K562 (cell line): Measurements from ENCODE around the gene ACTL8.

Source experiments
- BCLAF1 ChIP-seq, 2 experiments: fragments of 450-650 bp in 1 of 2; IDR thresholded peaks; 2 replicates each; pipeline ENCODE4 v1.6.1; 2011 to 2017; ENCODE audit warnings: low read depth in 2 of 2, antibody characterized with exemption in 1 of 2, borderline replicate concordance in 1 of 2, low read length in 1 of 2, mild to moderate bottlenecking in 1 of 2, mixed read lengths in 1 of 2; ENCODE audit not compliant: control insufficient read depth in 1 of 2
- BDP1 ChIP-seq: IDR thresholded peaks from 3 replicates; pipeline ENCODE4 v1.6.1; 2011; ENCODE audit not compliant: insufficient read length, insufficient read depth
- CTCF ChIP-seq, 3 experiments: IDR thresholded peaks in 2 of 3; conservative IDR thresholded peaks in 1 of 3; 2 replicates each; pipeline ENCODE4 v1.5.1; 2011 to 2012; ENCODE audit warnings: low read length in 3 of 3, mild to moderate bottlenecking in 3 of 3, control low read depth in 2 of 3, improper control_type of control experiment in 1 of 3, inconsistent platforms in 1 of 3, low read depth in 1 of 3, mixed read lengths in 1 of 3, moderate library complexity in 1 of 3; ENCODE audit not compliant: insufficient read depth in 2 of 3
- FOXA3 ChIP-seq, 2 experiments: fragments of 450-650 bp in 1 of 2; sonication (generic) in 1 of 2; formaldehyde crosslinking; IDR thresholded peaks in 1 of 2; conservative IDR thresholded peaks in 1 of 2; 2 replicates each; pipeline versions ENCODE4 v1.4.0 to v1.8.0; 2020 to 2022; ENCODE audit warnings: mild to moderate bottlenecking in 2 of 2, missing genetic modification reagents in 1 of 2
- MAX ChIP-seq: sonication (generic); formaldehyde crosslinking; IDR thresholded peaks from 2 replicates; pipeline ENCODE4 v1.9.0; 2022; ENCODE audit warnings: mild to moderate bottlenecking, missing genetic modification reagents
- POLR2B ChIP-seq: fragments of 450-650 bp; IDR thresholded peaks from 2 replicates; pipeline ENCODE4 v1.6.1; 2018; ENCODE audit warnings: low read depth; ENCODE audit not compliant: partially characterized antibody
- RAD21 ChIP-seq, 2 experiments: fragments of 250-450 bp in 1 of 2; fragments of 450-650 bp in 1 of 2; sonication (Bioruptor Pico) in 1 of 2; formaldehyde crosslinking in 1 of 2; IDR thresholded peaks in 1 of 2; conservative IDR thresholded peaks in 1 of 2; 2 replicates each; pipeline versions ENCODE4 v1.4.0 to v1.8.0; 2020 to 2022; ENCODE audit warnings: mild to moderate bottlenecking in 2 of 2, moderate library complexity in 1 of 2
- REST ChIP-seq, 2 experiments: fragments of 450-650 bp; formaldehyde crosslinking in 1 of 2; IDR thresholded peaks; 2 replicates each; pipeline versions ENCODE4 v1.4.0 to v1.6.1; 2014 to 2020; ENCODE audit warnings: mild to moderate bottlenecking in 2 of 2, borderline replicate concordance in 1 of 2, low read depth in 1 of 2
- SAP30 ChIP-seq: fragments of 200-600 bp; sonication (generic); IDR thresholded peaks from 2 replicates; pipeline ENCODE4 v1.6.1; 2012; ENCODE audit warnings: borderline replicate concordance, low read depth, mild to moderate bottlenecking, moderate library complexity, low read length, control low read depth, inconsistent platforms; ENCODE audit not compliant: insufficient read depth, poor library complexity, severe bottlenecking
- TAF1 ChIP-seq: IDR thresholded peaks from 2 replicates; pipeline ENCODE4 v1.6.1; 2011; ENCODE audit warnings: mild to moderate bottlenecking, low read length, moderate library complexity; ENCODE audit not compliant: insufficient read depth, control insufficient read depth, severe bottlenecking; ENCODE audit errors: extremely low read depth
- ZNF589 ChIP-seq: fragments of 200-800 bp; sonication (Bioruptor generic); IDR thresholded peaks from 2 replicates; pipeline ENCODE4 v1.6.1; 2016; ENCODE audit warnings: low read depth, missing genetic modification characterization, missing compliant biosample characterization
- ZNF707 ChIP-seq: fragments of 250-450 bp; sonication (Bioruptor Pico); conservative IDR thresholded peaks from 2 replicates; pipeline ENCODE4 v1.8.0; 2022; ENCODE audit warnings: inconsistent platforms, mild to moderate bottlenecking, moderate library complexity

GRCh38 chr1:17719874-17720273, 35.3 kb upstream of the ACTL8 start:
- TF ChIP-seq POLR2B (no peak), ZNF589 (CRISPR knock-in tag) (no peak), SAP30 (no peak), BDP1 (no peak), TAF1 (no peak), FOXA3 (CRISPR knock-in tag; conservative IDR thresholded peaks at IDR 0.05 in 1 of 2, IDR thresholded peaks at IDR 0.05 in 1 of 2) (no peak), BCLAF1 (IDR thresholded peaks at IDR 0.05; ENCODE audit: borderline replicate concordance in 1 of 2, control insufficient read depth in 1 of 2, low read depth in 2 of 2, low read length in 1 of 2) (no peak), REST (IDR thresholded peaks at IDR 0.05; ENCODE audit: borderline replicate concordance) (no peak), REST (CRISPR knock-in tag; IDR thresholded peaks at IDR 0.05; ENCODE audit: low read depth) (no peak), ZNF707 (CRISPR knock-in tag) (no peak), RAD21 (CRISPR knock-in tag; conservative IDR thresholded peaks at IDR 0.05 in 1 of 2, IDR thresholded peaks at IDR 0.05 in 1 of 2) (no peak), CTCF (IDR thresholded peaks at IDR 0.05 in 2 of 3, conservative IDR thresholded peaks at IDR 0.05 in 1 of 3; ENCODE audit: insufficient read depth in 2 of 3, low read depth in 1 of 3, low read length in 3 of 3) (no peak), MAX (no peak)
